ENCODE results near the gene NFIC.

The NFIC gene

GRCh38 chr19:3501780-3502179 lies 135.4 kb downstream of the NFIC start:
- no peak for TF ChIP-seq CTCF (IDR thresholded peaks at IDR 0.05; ENCODE audit: poor library complexity, severe bottlenecking)
- no peaks in the 10 kb centered on the region for H3K27me3 ChIP-seq (ENCODE audit: insufficient read depth, poor library complexity, severe bottlenecking)
- H3K4me1 ChIP-seq (ENCODE audit: insufficient read depth, poor library complexity, severe bottlenecking) = peaks cover 7% of the 10 kb centered on the region
- DNase-seq (ENCODE audit: low spot score) = no peak
- ATAC-seq (ENCODE audit: low read depth) = no peak
- H3K4me3 ChIP-seq (ENCODE audit: severe bottlenecking) = no peak overlapping the region
- no peaks in the 10 kb centered on the region for H3K9me3 ChIP-seq (ENCODE audit: severe bottlenecking)
- no peaks in the 10 kb centered on the region for H3K36me3 ChIP-seq (ENCODE audit: low read depth)
- H3K27ac ChIP-seq (ENCODE audit: poor library complexity, severe bottlenecking) = no peak overlapping the region

- no peak for TF ChIP-seq CTCF (IDR thresholded peaks at IDR 0.05; ENCODE audit: poor library complexity, severe bottlenecking)
- Histone ChIP-seq H3K36me3 (ENCODE audit: low read depth) (peaks cover 4% of the 10 kb centered on the region; the same call in 1 of the 2 replicates), H3K9me3 (ENCODE audit: severe bottlenecking) (no peaks in the 10 kb centered on the region), H3K27me3 (ENCODE audit: insufficient read depth, poor library complexity, severe bottlenecking) (no peaks in the 10 kb centered on the region), H3K27ac (ENCODE audit: poor library complexity, severe bottlenecking) (no peak overlapping the region), H3K4me1 (ENCODE audit: insufficient read depth, poor library complexity, severe bottlenecking) (peaks cover 7% of the 10 kb centered on the region), H3K4me3 (ENCODE audit: severe bottlenecking) (no peak overlapping the region)
- DNase-seq (ENCODE audit: low spot score) (no peak), ATAC-seq (ENCODE audit: low read depth) (no peak)
Measured at GRCh38 chr19:3503036-3503572, 136.7 kb downstream of the NFIC start.

GRCh38 chr19:3504735-3505134 lies 138.4 kb downstream of the NFIC start:
- ATAC-seq (ENCODE audit: low read depth) = no peak
- Histone ChIP-seq H3K4me1 (ENCODE audit: insufficient read depth, poor library complexity, severe bottlenecking) (peaks cover 15% of the 10 kb centered on the region), H3K27ac (ENCODE audit: poor library complexity, severe bottlenecking) (peak overlapping the region; percentile 74), H3K9me3 (ENCODE audit: severe bottlenecking) (no peaks in the 10 kb centered on the region), H3K4me3 (ENCODE audit: severe bottlenecking) (no peak overlapping the region), H3K36me3 (ENCODE audit: low read depth) (peaks cover 18% of the 10 kb centered on the region), H3K27me3 (ENCODE audit: insufficient read depth, poor library complexity, severe bottlenecking) (no peaks in the 10 kb centered on the region)
- no peak for TF ChIP-seq CTCF (IDR thresholded peaks at IDR 0.05; ENCODE audit: poor library complexity, severe bottlenecking)
- DNase-seq (ENCODE audit: low spot score) = no peak

- H3K27me3 ChIP-seq (ENCODE audit: insufficient read depth, poor library complexity, severe bottlenecking) = no peaks in the 10 kb centered on the region
- peaks cover 19% of the 10 kb centered on the region for H3K4me1 ChIP-seq (ENCODE audit: insufficient read depth, poor library complexity, severe bottlenecking)
- no peak for TF ChIP-seq CTCF (IDR thresholded peaks at IDR 0.05; ENCODE audit: poor library complexity, severe bottlenecking)
- no peaks in the 10 kb centered on the region for H3K9me3 ChIP-seq (ENCODE audit: severe bottlenecking)
- peak; percentile 81 for ATAC-seq (ENCODE audit: low read depth)
- peak within 1 kb of the TSS; percentile 74 for H3K27ac ChIP-seq (ENCODE audit: poor library complexity, severe bottlenecking)
- H3K4me3 ChIP-seq (ENCODE audit: severe bottlenecking) = peak within 1 kb of the TSS; percentile 98
- H3K36me3 ChIP-seq (ENCODE audit: low read depth) = peaks cover 28% of the 10 kb centered on the region
- DNase-seq (ENCODE audit: low spot score) = peak; percentile 96
Measured at GRCh38 chr19:3505598-3506383, 139.4 kb downstream of the NFIC start, which contains the start of gene FZR1. FZR1 (plus strand) TSS chr19:3506311; CDS start chr19:3522990, 16,679 bp downstream.
